Stimulated activated naive CD4-positive, alpha-beta T cell treated with Interleukin-2 at 50 U/mL for 16 hours (primary cell): ENCODE data around the gene CCDC6.
"Not testable (repeated sequence)": the region's sequence is repeated elsewhere in the genome, so short reads cannot be mapped to it uniquely, and the experiment has no call there.

Source experiments
- DNase-seq: peaks from one replicate; lab custom pipeline; 2025; lab: John Stamatoyannopoulos, UW

The CCDC6 gene

DNA sequence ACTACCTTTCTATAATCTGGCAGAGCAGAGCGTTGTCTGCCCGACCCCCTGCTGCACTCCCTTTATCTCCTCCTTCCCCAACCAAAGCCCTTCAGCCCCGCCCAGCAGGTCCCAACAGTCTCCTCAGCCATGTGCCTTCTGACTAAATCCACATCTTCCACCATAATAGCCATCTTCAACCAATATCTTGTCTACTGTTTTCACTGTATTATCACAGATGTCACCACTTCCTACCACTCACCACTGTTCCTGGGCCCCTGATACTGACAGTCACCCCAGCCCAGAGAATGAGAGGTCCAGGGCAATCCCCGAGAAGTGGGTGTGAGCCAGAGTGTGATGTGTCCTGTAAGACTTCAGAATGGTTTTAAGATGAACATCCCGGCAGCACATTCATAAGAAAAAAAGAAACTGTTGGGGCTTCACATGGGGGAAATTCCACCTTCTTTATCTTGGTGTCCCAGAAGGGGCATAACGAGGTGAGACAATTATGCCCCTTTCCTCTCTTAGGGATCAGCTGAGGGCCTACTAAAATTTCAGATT lies 25.3 kb downstream of the CCDC6 start:
- DNase-seq, result peak; percentile 79

DNA sequence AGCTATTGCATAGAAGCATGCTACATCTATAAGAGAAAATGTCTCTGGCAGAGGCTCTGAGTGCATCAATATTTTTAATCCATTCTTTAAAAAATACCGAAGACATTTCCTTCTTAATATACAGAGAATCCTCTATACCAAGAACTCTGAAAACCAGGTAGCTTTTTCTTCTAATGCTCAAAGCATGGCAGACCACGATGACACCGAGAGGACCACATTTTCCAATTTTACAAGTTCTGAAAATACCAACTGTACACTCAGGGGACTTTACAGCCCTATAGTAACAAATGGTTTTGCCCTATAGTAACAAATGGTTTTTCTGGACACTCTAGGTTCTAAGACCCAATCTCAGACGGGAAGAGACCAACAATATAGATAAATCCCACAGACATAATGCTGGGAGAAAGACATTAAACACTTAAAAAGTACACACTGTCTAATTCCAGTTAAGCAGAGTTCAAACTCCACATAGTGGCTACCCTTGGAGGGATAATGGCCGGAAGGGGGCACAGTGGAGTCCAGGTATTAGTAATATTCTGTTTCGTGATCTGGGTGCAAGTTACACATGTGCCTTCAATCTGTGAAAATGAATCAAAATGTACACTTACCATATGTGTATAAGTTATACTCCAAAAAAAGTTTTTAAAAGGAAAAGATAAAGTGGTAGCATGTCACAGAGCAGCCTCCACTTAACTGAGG lies 26.2 kb downstream of the CCDC6 start:
- DNase-seq, result no peak

DNA sequence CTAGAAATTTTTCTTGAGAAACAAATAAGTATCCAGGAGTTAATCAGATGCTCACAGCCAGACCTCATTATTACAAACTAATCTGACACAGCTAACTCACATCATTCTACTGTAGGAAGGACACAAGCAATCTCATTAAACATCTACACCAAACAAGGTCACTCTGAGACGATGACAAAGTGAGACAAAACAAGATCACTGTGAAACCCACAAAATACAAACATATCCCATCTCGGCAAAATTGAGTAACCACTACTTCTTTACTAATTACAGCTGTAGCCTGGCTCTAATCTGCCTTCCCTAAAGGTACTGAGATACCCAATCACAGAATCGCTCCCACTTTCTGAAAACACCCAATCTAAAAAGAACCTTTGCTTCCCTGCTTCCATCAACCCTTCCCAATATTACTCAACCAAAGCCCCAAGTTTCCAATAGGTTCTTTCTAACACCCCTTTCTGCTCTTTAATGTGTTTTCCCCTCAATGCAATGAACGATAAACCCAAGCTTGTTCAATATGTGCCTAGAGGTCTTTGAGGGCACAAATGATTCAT lies 26.9 kb downstream of the CCDC6 start:
- DNase-seq, result no peak

DNA sequence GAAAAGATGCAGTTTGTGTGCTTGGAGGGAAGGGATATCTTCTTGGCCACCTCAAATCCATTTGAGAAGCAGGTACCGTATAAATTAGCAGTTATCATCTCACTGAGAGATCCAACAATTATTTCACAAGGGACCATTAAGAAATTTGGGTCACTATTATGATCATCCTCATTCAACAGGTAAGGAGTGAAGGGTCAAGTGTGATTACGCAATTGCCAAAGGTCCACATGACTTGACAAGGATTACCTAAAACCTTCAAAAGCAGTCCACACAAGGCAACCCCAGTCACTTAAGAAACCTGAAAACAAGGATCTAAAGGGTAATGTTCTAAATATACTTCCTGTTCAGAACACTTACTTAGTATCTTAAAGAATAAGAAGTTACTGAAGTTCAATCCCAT lies 27.4 kb downstream of the CCDC6 start:
- DNase-seq, result no peak

DNA sequence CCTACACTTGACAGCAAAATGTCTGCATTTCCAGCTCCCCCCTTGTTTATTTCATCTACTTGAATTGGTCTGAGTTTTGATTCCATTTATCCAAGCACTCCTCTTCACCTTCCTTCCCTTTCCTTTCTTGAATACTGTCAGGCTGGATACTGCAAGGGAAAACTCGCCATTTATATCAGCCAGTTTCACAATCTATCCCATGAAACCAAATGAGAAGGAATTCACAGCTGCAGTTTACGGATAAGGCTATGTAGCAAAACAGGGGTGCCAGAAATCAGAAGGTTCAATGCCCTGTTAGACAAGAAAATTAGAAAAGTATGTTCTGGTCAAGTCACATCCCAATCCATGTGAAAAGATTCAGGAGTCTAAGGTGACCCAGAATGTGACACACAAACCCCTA lies 28.1 kb downstream of the CCDC6 start:
- no peak for DNase-seq

DNA sequence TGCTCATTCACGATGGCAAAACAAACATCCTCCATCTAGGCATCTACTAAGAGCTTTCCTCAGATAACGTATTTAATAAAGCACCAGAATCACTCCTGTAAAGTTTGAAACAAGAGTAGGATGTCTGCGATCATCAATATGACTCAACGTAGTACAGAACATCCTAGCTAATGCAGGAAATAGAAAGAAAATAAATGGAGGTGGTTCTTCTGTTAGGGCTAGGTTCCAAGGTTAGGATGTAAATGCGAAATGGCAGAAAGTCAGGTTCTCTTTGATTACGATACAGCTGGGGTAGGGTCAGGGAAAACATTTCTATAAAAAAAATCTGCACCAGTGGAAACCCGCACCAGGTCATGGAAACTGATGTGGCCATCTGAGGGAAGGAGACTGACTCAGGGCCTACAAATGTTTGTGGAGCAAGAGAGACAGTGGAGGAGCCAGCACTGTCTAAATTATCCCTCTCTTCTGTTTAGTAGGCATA lies 29.1 kb downstream of the CCDC6 start:
- no peak for DNase-seq

DNA sequence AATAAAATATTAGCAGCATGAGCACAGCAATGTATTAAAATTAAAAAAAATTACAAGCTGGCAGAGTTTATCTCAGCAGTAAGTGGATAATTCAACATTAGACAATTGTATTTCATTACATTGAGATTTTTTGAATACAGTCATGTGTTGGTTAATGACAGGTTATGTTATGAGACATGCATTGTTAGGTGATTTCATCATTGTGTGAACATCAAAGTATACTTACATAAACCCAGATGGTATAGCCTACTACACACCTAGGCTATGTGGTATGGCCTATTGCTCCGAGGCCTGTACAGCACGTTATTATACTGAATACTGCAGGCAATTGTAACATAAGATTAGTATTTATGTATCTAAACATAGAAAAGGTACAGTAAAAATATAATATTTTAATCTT lies 29.7 kb downstream of the CCDC6 start:
- no peak for DNase-seq

DNA sequence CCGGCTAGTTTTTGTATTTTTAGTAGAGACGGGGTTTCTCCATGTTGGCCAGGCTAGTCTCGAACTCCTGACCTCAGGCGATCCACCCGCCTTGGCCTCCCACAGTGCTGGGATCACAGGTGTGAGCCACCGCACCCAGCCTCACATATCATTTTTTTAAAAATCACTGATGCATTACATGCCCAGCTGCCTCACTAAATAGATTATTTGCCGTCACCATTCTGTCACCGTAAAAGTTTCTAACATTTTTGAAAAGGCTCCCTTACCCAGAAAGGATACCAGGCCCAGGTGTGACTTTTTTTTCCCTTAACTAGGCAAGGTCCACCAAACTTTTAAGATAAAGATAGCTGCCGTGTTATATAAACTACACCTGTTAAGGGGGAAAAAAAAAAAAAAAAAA lies 30.1 kb downstream of the CCDC6 start:
- DNase-seq, result not testable (repeated sequence)

DNA sequence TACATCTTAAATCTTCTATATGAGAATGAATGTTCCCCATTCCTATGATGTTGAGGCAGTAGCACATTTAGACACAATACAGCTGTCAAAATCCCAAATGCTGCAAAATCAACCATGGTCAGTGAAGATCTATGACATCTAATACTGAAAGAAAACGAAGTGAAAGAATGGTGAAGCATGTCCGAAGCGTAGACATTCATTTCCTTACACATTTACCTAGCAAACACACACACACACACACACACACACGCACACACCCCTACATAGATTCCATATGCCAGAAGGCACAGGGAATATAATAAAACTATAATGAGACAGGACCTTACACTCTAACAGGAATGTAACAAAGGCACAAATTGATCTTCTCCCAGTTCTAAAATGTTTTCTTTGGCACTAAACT lies 32.5 kb downstream of the CCDC6 start:
- DNase-seq, result no peak

DNA sequence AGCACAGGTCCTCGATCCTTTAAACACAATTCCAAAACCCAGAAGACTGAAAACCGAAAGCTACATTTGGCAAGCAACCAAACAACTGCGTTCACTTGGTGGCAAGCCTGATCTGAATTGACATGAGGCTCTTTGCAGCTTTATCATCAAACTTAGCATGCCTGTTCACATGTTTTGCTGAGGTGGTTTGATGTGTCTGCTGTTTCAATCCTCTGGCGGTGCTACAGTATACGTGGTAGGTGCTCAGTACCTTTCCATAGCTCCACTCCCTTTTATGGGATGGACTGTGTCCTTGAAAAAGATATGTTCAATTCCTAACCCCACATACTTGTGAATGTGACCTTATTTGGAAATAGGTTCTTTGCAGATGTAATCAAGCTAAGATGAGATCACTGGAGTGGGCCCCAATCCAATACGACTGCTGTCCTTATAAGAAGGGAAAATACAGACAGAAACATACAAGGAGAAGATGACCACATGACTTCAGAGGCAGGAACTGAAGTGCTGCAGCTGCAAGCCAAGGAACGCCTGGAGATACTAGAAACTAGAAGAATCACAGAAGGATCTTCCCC lies 33.4 kb downstream of the CCDC6 start:
- DNase-seq, result no peak

DNA sequence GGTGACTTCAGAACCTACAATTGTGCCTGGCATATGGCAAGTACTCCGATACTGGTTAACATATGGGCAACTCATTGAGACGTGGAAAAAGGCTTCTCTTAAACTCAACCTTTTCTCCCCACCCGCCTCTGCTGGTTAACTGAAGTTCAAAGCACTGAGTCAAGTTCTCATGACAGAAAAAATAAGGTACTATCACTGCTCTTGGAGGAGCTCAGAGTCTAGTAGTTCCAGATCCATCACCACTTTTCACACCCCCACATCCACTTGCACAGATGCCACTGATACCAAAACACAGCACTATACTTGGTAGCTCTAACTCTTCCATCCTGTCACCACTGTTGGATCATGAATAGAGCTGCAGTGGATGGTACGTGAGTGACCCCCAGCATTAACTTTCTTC lies 36.2 kb downstream of the CCDC6 start:
- DNase-seq, result no peak

DNA sequence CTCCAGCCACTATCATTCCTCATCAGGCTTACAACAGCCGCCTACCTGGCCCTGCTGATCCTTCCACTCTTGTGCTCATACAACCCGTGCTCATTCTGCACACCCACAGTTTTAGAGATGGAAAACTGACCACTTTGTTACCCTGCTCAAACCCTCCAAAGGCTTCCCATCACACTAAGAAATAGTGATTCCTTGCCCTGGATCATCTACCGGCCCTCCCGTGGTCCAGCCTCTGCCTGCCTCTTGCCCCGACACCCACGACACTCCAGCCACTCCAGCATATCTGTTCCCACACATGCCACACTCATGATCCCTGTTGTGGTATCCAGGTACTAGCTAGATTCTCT lies 36.8 kb downstream of the CCDC6 start:
- no peak for DNase-seq

DNA sequence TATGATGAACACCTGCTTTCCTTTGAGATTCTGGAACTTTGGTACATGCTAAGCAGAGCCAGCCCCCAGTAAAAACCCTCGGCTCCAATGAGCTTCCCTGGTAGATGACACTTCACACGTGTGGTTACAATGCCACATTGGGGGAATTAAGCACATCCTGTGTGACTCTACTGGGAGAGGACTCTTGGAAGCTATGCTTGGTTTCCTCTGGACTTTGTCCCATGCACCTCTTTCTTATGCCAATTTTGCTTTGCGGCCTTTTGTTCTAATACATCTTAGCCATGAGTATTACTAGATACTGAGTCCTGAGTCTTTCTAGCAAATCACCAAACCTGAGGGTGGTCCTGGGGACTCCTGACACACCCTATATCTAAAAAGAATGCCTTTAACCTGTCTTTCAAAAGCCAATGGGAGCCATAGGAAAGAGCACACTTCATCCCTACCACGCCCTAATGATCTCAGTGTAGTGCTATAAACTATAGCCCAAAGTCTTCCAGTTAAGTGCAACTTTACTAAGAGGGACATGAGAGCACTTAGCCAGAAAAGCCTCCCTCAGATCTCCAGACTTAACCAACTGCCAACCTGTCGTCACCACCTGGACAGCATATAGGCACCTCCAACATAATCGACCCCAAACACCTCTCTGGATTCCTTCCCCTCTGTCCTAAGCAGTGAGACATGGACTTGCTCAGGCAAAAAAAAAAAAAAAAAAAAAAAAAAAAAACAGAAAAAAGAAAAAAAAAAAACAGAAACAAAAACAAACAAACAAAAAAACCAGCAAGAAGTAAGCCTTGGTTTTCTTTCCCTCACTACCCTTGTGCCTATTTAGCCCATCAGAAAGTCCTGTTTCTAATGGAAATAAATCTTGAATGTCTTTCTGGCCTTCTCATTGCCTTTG lies 37.4 kb downstream of the CCDC6 start:
- no peak for DNase-seq

DNA sequence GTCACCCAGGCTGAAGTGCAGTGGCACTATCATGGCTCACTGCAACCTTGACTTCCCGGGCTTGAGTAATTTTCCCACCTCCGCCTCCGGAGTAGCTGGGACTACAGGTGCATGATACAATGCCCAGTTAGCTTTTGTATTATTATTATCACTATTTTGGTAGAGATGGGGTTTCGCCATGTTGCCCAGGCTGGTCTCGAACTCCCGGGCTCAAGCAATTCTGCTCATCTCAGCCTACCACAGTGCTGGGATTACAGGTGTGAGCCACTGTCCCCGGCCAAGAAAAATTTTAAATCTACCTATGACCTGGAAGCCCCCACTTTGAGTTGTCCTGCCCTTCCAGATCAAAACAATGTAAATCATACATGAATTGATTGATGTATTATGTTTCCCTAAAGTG lies 38.8 kb downstream of the CCDC6 start:
- DNase-seq, result no peak

DNA sequence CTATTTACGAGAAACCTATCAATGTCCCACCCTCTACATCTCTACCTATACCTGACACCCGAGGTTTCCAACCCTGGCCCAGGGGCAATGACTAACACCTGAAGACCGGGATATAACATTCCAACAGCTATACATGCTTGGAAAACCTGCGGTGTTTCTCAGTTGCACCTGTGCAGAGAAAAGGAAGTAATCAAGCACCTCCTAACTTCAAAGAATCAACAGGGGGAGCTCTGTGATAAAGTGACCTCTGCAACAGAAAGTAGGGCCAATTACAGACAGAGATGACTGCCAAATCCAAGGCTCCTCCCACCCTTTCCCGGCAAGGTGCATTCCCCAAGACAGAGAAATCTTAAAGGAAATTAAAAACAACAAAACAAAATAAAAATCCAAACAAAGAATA lies 41.3 kb downstream of the CCDC6 start:
- no peak for DNase-seq

DNA sequence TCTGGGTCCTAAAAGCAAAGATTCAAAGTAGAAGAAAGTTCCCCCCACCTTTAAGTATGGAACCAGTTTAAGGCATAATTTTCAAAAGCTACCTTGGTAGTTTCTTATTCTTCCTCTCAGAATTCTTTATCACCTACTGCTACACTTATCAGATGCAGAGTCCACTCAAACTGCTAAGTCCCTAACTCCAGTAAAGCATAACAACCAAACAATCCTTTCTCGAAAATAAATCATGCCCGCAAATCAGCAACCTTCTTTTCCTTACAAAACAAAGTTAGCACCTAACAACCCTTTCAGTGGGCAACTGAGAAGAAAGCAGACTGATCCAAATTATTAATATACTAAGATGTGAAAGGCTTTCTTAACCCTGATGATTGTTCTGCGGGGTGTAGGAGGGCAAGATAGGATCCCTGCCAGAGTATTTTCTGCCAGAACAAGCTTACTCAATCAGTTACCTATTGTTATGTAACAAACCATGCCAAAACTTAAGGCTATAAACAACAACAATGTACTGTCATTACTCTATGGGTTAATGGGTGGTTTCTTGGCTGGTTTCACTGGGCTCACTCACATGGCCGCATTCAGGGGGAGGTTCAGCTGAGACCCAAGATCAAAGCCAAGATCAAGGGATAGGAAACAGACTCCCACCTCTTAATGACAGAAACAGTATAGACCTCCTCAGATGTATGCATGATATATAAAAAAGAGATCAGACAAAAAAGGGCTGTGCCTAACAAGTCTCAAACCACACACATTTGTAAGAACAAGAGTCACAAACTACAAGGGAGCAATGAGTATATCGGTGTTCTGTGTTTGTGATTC lies 42.0 kb downstream of the CCDC6 start:
- DNase-seq, result peak; percentile 2

DNA sequence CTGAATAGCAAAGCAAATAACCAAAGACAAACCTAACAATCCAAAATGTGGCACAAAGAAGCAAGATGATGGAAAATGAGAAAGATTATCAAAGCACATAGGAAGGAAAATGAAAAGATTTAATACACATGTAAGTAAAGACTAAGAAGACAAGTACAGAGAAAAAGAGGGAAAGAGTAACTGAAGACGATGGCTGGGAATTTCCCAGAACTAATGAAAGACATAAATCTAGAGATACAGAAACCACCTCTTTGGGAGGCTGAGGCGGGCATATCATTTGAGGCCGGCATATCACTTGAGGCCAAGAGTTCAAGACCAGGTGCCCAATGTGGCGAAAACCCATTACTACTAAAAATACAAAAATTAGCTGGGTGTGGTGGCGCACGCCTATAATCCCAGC lies 46.8 kb downstream of the CCDC6 start:
- no peak for DNase-seq

DNA sequence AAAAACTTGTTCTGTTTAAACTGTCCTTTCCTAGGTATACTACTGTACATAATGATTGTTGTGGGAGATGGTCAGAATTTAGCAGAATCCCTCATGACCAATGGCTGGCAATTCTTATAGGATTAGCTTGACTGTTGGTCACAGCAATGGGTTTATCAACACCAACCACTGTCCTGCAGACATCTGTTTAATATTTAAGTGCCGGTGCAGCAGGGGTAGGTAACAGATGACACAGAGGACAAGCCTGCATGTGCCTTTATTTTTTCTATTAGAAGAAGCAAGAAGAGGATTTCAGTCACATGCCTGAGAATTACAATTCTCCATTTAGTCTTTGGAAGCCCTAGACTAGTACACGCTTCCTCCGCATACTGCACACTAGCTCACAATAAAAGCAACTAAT lies 48.4 kb downstream of the CCDC6 start:
- no peak for DNase-seq

DNA sequence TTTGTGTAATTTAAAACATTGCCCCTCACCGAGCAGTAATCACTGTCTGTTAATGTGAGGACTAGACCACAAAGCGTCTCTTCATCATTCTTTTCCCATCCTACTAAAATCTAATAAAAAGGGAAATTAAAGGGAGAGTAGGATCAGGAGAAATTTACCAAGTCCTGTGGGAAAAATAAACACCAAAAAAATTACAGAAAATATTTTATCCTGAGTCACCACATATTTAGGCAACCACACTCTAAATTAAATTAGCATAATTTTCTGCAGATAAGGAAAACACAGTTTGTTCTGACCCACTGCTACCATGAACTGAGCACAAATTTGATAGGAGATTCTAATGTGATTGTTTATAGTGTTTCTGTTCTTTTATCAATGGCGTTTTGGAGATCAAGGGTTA lies 49.3 kb downstream of the CCDC6 start:
- no peak for DNase-seq

DNA sequence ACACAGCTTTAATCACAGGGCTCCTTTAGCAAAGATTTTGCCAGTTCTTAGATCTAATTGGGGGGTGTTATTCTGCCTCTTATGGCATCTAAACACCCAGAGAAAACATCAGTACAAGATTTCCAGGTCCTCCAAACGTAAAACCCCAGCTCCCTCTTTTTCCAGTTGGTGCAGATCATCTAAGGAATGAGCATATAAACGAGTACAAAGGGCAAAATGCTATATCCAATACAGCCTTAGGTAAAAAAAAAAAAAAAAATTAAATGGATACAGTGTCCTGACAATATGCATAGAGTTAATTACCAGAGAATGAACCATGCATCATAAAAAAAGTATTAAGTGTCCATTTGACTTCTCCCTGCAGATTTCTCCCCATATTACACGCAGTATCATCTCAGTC lies 50.3 kb downstream of the CCDC6 start:
- DNase-seq, result no peak

DNA sequence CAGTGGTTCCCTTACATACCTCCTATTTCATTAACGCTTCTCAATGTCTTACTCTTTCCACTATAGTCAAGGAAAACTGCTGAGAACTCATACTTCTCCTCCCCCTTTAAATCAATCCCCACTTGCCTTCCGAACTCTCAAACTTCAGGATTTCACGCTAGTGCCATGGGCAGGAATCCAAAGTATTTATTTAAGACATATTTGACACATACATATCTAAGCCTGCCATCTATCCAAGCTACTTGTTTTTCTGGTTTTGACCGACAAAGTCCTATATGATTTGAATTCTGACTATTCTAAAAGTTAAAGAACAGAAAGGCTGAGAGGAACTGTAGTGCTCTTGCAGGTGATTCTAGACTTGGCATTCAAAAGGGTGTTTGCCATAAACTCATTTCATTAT lies 51.8 kb downstream of the CCDC6 start:
- DNase-seq, result no peak

DNA sequence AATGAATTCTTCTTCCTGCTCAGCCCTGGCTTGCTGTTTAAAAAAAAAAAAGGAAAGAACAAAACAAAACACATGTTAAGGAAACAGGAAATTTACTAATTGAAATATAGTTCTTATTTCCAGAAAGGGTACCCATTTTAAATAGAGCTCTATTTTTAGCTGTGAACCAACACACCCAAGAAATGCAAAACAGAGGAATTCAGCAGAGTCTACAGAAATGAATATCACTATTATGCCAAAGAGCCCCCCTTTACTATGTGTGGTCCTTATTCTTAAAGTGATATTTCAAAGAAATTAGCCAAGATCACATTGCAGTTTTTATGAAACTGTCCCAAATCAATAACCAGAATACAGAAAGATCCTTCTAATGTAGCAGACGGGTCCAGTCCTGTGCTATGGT lies 53.7 kb downstream of the CCDC6 start:
- DNase-seq, result no peak
